Endothelial cell of hepatic sinusoid (primary cell): ENCODE data around the gene TEAD1.

Experiments used
- in situ Hi-C: cut with HindIII; loops from 2 replicates; pipeline ENCODE4 v1.10.0; 2017; ENCODE audit warnings: low sequenced_read_pairs

The TEAD1 gene

GRCh38 chr11:12704049-12704448 is 29.8 kb downstream of the TEAD1 start:
- in situ Hi-C loops: no loop called here

- in situ Hi-C loops: no loop called here
These were observed 31.7 kb downstream of the TEAD1 start for GRCh38 chr11:12705874-12706273.

DNA sequence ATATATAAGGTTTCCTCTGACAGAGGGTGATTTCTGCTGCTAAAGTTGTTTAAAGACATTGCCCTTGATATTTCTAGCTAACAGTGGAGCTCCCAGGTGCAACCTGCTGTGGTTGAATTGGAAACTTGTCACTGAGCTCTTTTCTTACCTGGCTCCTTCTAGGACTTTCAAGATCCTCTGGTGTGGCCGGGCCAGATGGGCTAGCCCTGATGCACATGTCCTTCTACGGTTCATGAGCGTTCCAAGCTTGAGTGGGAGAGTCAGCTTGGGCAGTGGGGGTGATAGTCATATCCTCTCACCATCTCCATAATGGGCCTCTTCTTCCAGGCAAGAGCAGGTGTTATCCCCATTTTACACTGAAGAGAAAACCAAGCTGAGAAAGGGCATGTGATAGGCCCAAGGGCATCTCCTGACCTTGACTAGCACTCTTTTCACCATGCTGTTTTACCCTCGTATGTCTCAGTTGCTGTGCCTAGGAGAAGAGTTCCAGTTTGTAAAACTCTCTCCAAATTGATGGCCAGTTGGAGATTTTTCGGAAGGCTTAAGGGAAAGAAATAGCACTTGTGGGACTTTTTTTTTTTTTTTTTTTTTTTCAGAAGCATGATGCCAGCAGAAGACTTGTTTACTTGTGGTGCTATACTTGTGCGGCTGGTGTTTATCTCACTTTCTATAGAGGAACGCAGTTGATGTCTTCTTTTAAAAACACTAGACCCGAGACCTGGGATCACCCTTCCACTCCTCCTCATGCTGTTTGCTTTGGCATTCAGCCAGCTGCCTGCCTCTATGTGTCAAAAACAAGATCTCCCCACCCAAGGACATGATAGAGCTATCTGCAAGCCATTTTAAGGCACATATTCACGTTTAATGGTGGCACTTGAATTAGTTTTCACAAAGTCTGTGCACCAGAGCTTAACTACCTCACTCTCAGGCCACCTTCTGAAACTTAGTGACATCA is 32.6 kb downstream of the TEAD1 start:
- in situ Hi-C loops: no loop called here

DNA sequence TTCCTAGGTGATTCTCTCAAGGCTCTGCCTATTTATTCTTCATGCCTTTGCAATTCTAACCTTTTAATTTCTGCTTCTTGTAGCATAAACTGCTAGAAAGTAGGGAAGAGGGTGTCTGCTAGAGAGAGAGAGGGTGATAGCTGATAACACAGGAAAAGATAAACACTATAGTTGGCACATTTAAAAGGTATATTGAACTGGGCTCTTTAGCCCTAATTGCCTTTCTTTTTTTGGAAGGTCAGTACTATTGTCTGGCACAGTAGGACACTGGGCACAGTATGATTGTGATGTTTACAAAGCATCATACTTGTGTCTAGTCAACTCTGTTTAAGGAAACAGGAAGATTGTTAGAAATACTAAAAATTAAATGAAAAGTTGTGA is 33.3 kb downstream of the TEAD1 start:
- in situ Hi-C loops: no loop called here

DNA sequence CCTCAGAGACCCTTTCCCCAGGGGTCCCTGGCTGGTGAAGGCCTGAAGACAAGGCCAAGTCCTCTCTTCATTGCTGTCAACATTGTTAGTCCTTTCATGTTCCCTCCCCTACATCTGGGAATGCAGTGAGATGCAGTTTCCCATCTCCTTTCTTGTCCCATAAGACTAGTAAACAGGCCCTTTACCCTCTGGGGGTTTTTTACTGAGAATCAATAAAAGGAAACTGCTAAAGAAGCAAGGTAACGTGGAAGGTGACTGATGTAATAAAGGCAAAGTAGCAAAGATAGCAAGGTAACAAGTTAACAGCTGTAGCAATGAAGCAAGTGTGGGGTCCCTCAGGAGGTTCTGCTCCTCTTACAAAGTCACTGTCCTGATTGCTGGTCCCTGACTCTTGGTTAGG is 37.3 kb downstream of the TEAD1 start:
- in situ Hi-C loops: no loop called here

DNA sequence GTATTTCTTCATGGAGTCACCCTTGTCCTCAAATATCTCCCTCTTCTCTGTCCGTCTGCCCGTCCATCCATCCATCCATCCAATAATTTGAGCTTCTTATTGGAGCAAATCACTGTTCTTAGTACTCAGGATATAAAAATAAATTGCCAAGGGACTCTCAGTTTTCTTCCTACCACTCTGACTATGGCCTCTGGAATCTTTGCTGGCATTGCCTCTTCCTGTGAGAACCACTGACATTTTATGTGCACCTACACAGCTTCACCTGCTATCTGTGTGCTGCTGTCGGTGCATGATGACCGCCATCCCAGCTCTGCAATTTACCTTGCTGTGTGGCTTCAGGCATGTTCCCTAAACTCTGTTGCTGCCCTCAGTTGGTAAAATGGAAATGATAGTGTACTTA is 37.9 kb downstream of the TEAD1 start:
- in situ Hi-C loops: no loop called here

DNA sequence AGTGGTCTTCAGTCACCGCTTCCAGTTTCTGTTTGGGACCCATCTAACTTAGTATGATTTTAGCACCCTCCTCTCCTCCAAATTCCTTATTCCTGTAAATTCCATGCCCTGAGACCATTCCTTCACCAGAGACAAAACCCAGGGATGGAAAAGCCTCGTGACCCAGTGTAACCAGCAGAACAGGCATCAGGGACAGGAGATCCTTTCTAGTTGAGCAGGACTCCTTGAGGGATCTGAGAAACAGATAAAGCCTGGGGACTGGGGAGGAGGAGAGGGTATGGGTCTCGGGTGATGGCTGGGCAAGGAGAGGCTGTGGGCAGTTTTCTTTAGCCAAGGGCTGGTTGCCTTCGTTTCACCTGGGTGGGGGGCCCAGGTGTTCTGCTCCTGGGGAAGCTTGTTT is 40.9 kb downstream of the TEAD1 start:
- in situ Hi-C loops: loop anchor here (5.0 kb wide), 1 partner anchor 87 kb away; no protein-coding TSS in a partner anchor

- in situ Hi-C loops: loop anchor here (5.0 kb wide), 1 partner anchor 86 kb away; no protein-coding TSS in a partner anchor
These were observed 41.7 kb downstream of the TEAD1 start for GRCh38 chr11:12715941-12716340.

- in situ Hi-C loops: loop anchor here (5.0 kb wide), 1 partner anchor 85 kb away; no protein-coding TSS in a partner anchor
These were observed 42.6 kb downstream of the TEAD1 start for GRCh38 chr11:12716816-12717215.

DNA sequence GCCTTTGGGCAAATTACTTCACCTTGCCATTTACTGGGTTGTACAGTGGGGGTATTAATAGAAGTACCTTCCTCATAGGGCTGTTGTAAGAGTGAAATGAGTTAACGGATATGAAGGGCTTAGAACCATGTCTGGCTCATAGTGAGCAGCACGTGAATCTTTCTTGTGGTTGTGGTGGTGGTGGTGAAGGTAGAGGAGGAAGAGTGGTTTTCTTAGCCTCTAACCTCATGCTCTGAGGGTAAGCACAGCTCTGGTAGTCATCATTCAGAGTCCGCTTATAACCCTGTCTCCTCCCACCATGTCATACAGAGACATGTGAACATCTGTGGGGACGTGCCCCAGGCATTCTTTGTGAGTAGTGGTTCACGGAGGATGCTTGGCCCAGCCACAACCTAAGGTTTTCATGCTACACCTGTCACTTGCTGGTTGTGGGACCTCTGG is 43.6 kb downstream of the TEAD1 start:
- in situ Hi-C loops: loop anchor here (5.0 kb wide), 1 partner anchor 84 kb away; no protein-coding TSS in a partner anchor

- in situ Hi-C loops: loop anchor here (5.0 kb wide), 1 partner anchor 83 kb away; no protein-coding TSS in a partner anchor
These were observed 45.0 kb downstream of the TEAD1 start for GRCh38 chr11:12719221-12719620.

GRCh38 chr11:12721816-12722604 is 47.8 kb downstream of the TEAD1 start:
- in situ Hi-C loops: loop anchor here (5.0 kb wide), 1 partner anchor 50 kb away; no protein-coding TSS in a partner anchor

GRCh38 chr11:12723421-12724300 is 49.4 kb downstream of the TEAD1 start:
- in situ Hi-C loops: loop anchor here (5.0 kb wide), 1 partner anchor 49 kb away; no protein-coding TSS in a partner anchor

GRCh38 chr11:12724301-12725054 is 50.3 kb downstream of the TEAD1 start:
- in situ Hi-C loops: loop anchor here (5.0 kb wide), 1 partner anchor 48 kb away; no protein-coding TSS in a partner anchor

DNA sequence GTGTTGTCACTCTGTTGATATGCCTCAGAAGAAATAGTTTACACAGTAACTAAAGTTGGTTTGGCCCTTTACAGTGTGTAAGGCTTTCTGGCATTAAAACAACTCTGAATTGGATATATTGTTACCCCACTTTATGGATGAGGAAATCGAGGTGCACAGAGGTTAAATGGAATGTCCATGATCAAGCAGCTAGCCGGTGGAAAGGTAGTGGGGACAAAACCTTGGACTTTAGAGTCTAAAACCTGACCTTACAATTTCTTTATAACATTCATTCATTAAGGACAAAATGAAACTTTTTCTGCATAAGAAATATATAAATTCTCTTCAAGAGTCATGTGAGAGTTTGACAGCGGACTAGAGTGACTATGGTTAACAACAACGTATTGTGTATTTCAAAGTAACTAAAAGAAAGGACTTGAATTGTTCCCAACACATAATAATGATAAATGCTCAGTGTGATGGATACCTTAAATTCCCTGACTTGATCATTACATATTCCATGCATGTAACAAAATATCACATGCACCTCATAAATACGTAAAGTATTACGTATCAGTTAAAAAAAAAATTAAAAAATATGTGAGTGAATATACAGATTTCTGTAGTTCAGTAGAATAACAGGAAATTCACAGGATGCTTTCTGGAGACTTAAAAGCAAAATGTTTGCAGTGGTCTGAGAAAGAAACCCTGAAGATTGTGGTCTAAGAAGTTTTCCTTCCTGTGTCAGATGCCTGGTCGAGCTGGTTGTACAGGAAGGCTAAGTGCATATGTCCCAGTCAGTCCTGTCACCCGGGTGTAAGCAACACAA is 51.0 kb downstream of the TEAD1 start:
- in situ Hi-C loops: no loop called here

DNA sequence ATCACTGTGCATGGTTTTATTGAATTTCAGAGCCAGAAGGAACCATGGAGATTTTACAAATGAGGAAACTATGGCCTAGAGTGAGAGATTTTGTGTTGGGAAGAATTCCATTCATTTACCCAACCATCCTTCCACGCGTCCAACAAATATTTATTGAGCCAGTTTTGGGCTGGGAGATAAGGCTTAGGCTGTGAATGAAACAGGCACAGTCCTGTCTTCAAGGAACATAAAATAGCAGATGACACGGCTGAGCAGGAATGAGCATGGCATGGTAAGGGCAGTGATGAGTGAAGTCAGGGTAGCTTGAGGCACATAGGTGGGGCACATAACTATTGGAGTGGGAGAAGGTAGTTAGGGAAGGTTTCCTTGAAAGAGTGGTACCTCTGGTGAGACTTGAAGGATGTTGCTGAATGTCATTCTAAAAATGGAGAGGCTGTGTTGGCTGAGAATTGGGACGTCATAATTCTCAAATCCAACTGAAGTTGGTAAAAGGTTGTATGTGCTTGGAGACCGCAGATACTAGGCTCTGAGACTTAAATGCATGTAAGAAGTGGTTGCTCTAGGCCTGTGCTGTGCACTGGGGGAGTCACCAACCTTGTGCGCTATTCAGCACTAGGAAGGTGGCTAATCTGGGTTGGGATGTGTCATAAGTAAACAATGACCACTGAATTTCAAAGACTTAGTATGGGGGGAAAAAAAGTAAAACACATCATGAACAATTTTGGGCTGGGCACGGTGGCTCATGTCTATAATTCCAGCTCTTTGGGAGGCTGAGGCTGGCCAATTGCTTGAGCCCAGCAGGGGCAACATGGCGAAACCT is 51.9 kb downstream of the TEAD1 start:
- in situ Hi-C loops: no loop called here

GRCh38 chr11:12727563-12728211 is 53.5 kb downstream of the TEAD1 start:
- in situ Hi-C loops: no loop called here
